ENCODE results near the gene RAB7B.

DNA sequence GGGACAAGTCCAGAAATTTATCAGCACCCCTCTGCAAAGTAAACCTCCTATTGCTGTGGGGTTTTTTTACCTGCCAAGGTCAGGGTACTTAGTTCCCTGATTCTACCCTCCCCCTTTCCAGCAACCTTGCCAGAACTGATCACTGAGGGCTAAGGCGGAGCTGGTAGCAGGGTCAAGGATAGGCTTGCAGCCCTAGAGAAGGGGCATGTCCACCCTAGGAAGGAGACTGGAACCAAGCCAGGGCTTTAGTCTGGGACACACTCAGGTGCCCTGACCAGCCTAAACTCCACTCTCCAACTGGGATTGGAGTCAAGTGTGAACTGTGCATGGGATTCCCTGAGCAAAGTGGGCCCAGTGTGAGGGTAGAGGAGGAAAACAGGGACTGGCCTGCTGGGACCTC, 53.4 kb downstream of the RAB7B start:
- TF ChIP-seq, protein P1, sequence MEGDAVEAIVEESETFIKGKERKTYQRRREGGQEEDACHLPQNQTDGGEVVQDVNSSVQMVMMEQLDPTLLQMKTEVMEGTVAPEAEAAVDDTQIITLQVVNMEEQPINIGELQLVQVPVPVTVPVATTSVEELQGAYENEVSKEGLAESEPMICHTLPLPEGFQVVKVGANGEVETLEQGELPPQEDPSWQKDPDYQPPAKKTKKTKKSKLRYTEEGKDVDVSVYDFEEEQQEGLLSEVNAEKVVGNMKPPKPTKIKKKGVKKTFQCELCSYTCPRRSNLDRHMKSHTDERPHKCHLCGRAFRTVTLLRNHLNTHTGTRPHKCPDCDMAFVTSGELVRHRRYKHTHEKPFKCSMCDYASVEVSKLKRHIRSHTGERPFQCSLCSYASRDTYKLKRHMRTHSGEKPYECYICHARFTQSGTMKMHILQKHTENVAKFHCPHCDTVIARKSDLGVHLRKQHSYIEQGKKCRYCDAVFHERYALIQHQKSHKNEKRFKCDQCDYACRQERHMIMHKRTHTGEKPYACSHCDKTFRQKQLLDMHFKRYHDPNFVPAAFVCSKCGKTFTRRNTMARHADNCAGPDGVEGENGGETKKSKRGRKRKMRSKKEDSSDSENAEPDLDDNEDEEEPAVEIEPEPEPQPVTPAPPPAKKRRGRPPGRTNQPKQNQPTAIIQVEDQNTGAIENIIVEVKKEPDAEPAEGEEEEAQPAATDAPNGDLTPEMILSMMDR (IDR thresholded peaks at IDR 0.05; ENCODE audit: low read length) = no peak
- no peak for TF ChIP-seq EZH2phosphoT487 (IDR thresholded peaks at IDR 0.05; ENCODE audit: low read length)

All from MM.1S (cell line).